ENCODE measurements around the gene PLCH2. TPM values are rescaled to one million over a fixed set of nuclear protein-coding genes. Genes with fewer than 3 reads are reported as not detected.

Gene PLCH2
- total RNA-seq, 1 experiment from 2014 or later = 123 TPM

GRCh38 chr1:2544875-2545640 is 69.0 kb downstream of the PLCH2 start:
- H3K4me3 Mint-ChIP-seq (ENCODE audit: unreplicated experiment) = no peak overlapping the region
- intact Hi-C loops (cut with micrococcal nuclease) = loop anchor here (5.0 kb wide), 2 partner anchors 53 to 348 kb away; no protein-coding TSS in a partner anchor
- CTCF ChIA-PET = interaction anchor here (0.6 to 0.7 kb wide), 3 partner anchors 12 to 123 kb away, joined by 3 read pairs; no protein-coding TSS in a partner anchor
- H3K27me3 Mint-ChIP-seq (ENCODE audit: insufficient read depth, unreplicated experiment) = no peaks in the 10 kb centered on the region
- H3K9me3 Mint-ChIP-seq (ENCODE audit: unreplicated experiment) = no peaks in the 10 kb centered on the region
- TF ChIP-seq CTCF (IDR thresholded peaks at IDR 0.05; ENCODE audit: unreplicated experiment) = no peak
- DNase-seq (ENCODE audit: unreplicated experiment) = no peak
- H3K36me3 Mint-ChIP-seq (ENCODE audit: insufficient read depth, unreplicated experiment) = no peaks in the 10 kb centered on the region
- no TSS peak for BruUV-seq (replicated peaks)
- peaks cover 5% of the 10 kb centered on the region for H3K4me1 Mint-ChIP-seq (ENCODE audit: insufficient read depth, unreplicated experiment)
- no peak overlapping the region for H3K27ac Mint-ChIP-seq (ENCODE audit: low read depth, unreplicated experiment)
- POLR2A ChIA-PET = interaction anchor here (0.7 to 4.2 kb wide), 8 partner anchors 10 to 1014 kb away, joined by 3 to 36 read pairs (median 6); partner anchors contain the start of gene PANK4

- no peak for TF ChIP-seq CTCF (IDR thresholded peaks at IDR 0.05; ENCODE audit: unreplicated experiment)
- Mint-ChIP-seq H3K27ac (ENCODE audit: low read depth, unreplicated experiment) (no peak overlapping the region), H3K4me3 (ENCODE audit: unreplicated experiment) (peak overlapping the region; percentile 75), H3K27me3 (ENCODE audit: insufficient read depth, unreplicated experiment) (no peaks in the 10 kb centered on the region), H3K9me3 (ENCODE audit: unreplicated experiment) (no peaks in the 10 kb centered on the region), H3K36me3 (ENCODE audit: insufficient read depth, unreplicated experiment) (no peaks in the 10 kb centered on the region), H3K4me1 (ENCODE audit: insufficient read depth, unreplicated experiment) (peaks cover 5% of the 10 kb centered on the region)
- intact Hi-C loops (cut with micrococcal nuclease) = loop anchor here (1.0 to 5.0 kb wide), 3 partner anchors 13 to 349 kb away; no protein-coding TSS in a partner anchor
- ChIA-PET CTCF (interaction anchor here (0.6 to 4.2 kb wide), 6 partner anchors 10 to 133 kb away, joined by 3 to 60 read pairs (median 3); no protein-coding TSS in a partner anchor), POLR2A (interaction anchor here (0.8 to 4.2 kb wide), 7 partner anchors 12 to 873 kb away, joined by 3 to 36 read pairs (median 6); partner anchors contain the start of genes PANK4 and PEX10)
- DNase-seq (ENCODE audit: unreplicated experiment) = peak; percentile 78
- BruUV-seq (replicated peaks) = no TSS peak
These were observed 69.8 kb downstream of the PLCH2 start for GRCh38 chr1:2545754-2546514.

DNA sequence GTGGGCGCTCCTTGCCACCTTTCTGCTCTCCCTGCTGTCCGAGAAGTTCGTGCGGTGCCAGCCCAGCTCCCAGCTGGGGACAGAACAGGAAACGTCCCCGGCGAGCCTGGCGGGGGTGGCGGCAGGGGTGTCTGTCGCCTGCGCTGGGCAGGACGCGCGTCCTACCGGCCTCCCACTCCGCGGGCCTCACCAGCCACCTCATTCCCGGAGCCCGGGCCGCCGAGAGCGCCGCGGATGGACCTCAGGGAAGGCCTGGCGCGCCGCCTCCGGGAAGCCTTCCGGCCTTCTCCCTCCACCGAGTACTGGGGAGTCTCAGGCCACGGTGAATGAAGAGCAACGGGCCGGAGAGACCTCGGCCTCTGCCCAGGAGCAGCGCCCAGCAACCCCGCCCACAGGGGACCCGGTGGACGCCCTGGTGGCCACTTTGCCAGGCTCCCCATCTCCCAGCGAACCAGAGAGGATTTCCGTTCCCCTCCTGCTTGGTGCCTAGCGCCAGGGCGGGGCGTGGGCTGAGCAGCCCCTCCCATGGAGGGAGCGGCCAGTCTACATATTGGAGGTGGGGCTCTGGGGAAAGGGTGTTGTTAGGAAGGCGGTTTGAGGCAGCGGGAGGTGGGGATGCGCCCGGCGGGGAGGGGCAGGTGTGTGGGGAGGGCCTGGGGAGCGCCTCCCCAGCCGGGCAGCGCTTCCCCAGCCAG is 70.6 kb downstream of the PLCH2 start:
- H3K9me3 Mint-ChIP-seq (ENCODE audit: unreplicated experiment) = no peaks in the 10 kb centered on the region
- POLR2A ChIA-PET = interaction anchor here (1.1 to 4.2 kb wide), 10 partner anchors 13 to 873 kb away, joined by 3 to 36 read pairs (median 6); partner anchors contain the start of genes MORN1, PANK4, PEX10 and PRXL2B
- H3K4me3 Mint-ChIP-seq (ENCODE audit: unreplicated experiment) = peak overlapping the region; percentile 75
- peak; percentile 95 for DNase-seq (ENCODE audit: unreplicated experiment)
- CTCF ChIA-PET = interaction anchor here (0.6 to 4.2 kb wide), 24 partner anchors 10 to 877 kb away, joined by 3 to 60 read pairs (median 6); partner anchors contain the start of genes PANK4, PEX10 and TNFRSF14
- H3K4me1 Mint-ChIP-seq (ENCODE audit: insufficient read depth, unreplicated experiment) = peaks cover 5% of the 10 kb centered on the region
- peak overlapping the region; percentile 27 for H3K27ac Mint-ChIP-seq (ENCODE audit: low read depth, unreplicated experiment)
- H3K36me3 Mint-ChIP-seq (ENCODE audit: insufficient read depth, unreplicated experiment) = no peaks in the 10 kb centered on the region
- TSS peak; percentile 70 for BruUV-seq (replicated peaks)
- intact Hi-C loops (cut with micrococcal nuclease) = loop anchor here (1.0 to 5.0 kb wide), 5 partner anchors 13 to 349 kb away; partner anchors contain the start of genes MORN1, PANK4 and RER1
- TF ChIP-seq CTCF (IDR thresholded peaks at IDR 0.05; ENCODE audit: unreplicated experiment) = no peak
- H3K27me3 Mint-ChIP-seq (ENCODE audit: insufficient read depth, unreplicated experiment) = no peaks in the 10 kb centered on the region

Data from MCF 10A (cell line).